ENCODE results near the gene CHN1.

Gene CHN1

GRCh38 chr2:174997110-174997509 lies 8.1 kb downstream of the CHN1 start:
- no peak overlapping the region for H3K4me3 ChIP-seq (ENCODE audit: low read depth, low read length)
- peak; percentile 41 for DNase-seq (ENCODE audit: low read depth)
- no peak for TF ChIP-seq CTCF (conservative IDR thresholded peaks at IDR 0.05; ENCODE audit: low read depth, low read length)

DNA sequence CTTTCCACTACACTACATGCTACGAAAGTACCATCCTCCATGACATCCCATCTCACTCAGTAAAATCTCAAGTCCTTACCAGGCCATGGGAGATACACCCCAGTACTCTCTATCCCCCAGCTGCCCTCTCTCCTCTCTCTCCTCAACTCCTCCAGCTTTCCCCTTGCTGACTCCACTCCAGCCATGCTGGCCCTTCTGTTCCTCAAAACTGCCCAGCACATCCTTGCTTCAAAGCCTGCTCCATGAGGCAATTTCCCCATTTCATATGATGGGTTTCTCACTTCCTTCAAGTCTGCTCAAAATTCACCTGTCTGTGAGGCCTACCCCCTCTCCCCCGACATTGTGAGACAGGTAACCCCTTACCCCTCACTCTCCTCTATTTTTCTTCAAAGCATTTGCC lies 8.6 kb downstream of the CHN1 start:
- TF ChIP-seq CTCF (conservative IDR thresholded peaks at IDR 0.05; ENCODE audit: low read depth, low read length), result no peak
- no peak overlapping the region for H3K4me3 ChIP-seq (ENCODE audit: low read depth, low read length)
- DNase-seq (ENCODE audit: low read depth), result no peak

DNA sequence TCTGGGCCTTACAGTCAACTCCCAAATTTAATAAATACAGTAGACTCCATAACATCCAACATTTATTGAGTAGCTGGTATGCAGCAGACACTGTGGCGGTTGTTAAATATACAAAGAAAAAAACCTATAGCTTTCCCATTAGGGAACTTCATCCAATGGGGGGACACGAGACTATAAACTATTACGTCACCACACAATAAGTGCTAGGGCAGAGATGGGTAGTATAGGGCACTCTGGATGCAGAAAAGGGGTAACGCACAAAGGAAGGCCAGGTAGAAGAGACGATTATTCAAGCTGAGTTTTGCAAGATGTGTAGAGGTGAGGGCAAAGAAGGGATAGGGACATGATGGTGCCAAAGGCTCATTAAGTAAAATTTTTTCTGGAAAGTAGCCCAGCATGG lies 10.8 kb downstream of the CHN1 start:
- DNase-seq (ENCODE audit: low read depth), result no peak
- no peak overlapping the region for H3K4me3 ChIP-seq (ENCODE audit: low read depth, low read length)
- TF ChIP-seq CTCF (conservative IDR thresholded peaks at IDR 0.05; ENCODE audit: low read depth, low read length), result no peak

- TF ChIP-seq CTCF (conservative IDR thresholded peaks at IDR 0.05; ENCODE audit: low read depth, low read length), result no peak
- no peak overlapping the region for H3K4me3 ChIP-seq (ENCODE audit: low read depth, low read length)
- DNase-seq (ENCODE audit: low read depth), result no peak
These were observed 12.3 kb downstream of the CHN1 start for GRCh38 chr2:174992886-174993285.

- H3K4me3 ChIP-seq (ENCODE audit: low read depth, low read length), result no peak overlapping the region
- DNase-seq (ENCODE audit: low read depth), result peak; percentile 65
- peak; percentile 63 for TF ChIP-seq CTCF (conservative IDR thresholded peaks at IDR 0.05; ENCODE audit: low read depth, low read length)
These were observed 19.6 kb downstream of the CHN1 start for GRCh38 chr2:174985614-174986013.

DNA sequence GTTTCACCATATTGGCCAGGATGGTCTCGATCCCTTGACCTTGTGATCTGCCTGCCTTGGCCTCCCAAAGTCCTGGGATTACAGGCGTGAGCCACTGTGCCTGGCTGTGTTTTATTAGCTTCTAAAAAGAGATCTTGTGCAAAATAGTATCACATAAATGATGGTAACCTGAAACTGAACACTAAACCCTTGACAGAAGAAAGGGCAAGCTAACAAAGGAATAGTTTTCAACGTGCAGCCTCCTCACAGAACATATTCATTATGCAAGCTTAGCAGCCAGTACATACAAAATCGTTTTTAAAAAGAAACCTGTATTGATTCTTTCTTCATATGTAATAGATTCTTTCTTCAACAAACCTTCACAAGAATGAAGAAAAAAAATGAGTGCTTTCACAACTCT lies 20.6 kb downstream of the CHN1 start:
- no peak for TF ChIP-seq CTCF (conservative IDR thresholded peaks at IDR 0.05; ENCODE audit: low read depth, low read length)
- DNase-seq (ENCODE audit: low read depth), result no peak
- no peak overlapping the region for H3K4me3 ChIP-seq (ENCODE audit: low read depth, low read length)

DNA sequence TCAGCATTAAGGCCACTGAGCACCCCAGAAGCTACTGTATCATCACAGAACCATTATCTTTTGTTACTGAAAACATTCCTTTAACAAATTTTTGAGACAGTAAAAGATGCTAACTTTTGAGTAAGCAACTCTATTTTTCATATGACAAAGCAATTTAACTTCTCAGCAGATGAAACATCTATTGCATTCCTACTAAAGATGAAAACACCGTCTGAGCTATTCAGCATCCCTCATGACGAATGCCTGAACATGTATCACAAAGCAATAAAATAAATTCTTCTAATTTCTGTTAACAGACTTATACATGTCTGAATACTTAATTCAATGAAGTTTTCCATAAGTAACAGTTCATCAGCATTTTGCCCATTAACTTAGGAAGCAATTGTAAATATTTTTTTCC lies 23.9 kb downstream of the CHN1 start:
- no peak for DNase-seq (ENCODE audit: low read depth)
- no peak overlapping the region for H3K4me3 ChIP-seq (ENCODE audit: low read depth, low read length)
- TF ChIP-seq CTCF (conservative IDR thresholded peaks at IDR 0.05; ENCODE audit: low read depth, low read length), result no peak
